ENCODE results near the gene REN. TPM values are rescaled to one million over a fixed set of nuclear protein-coding genes. Genes with fewer than 3 reads are reported as not detected.

Gene REN
- total RNA-seq, 3 donors from 2014 or later (not counting 1 experiment from before 2014, with no cell fraction given): not detected

GRCh38 chr1:204155881-204156280, 10.3 kb downstream of the REN start:
- Histone ChIP-seq H3K27me3 (ENCODE audit: control insufficient read depth, insufficient read depth, low read length) (no peaks in the 10 kb centered on the region), H3K27ac (ENCODE audit: low read length) (no peak overlapping the region), H3K36me3 (ENCODE audit: control insufficient read depth, insufficient read depth, low read length) (no peaks in the 10 kb centered on the region), H3K4me3 (ENCODE audit: low read length) (no peak overlapping the region), H3K4me1 (ENCODE audit: control insufficient read depth, insufficient read depth, low read length) (peaks cover 15% of the 10 kb centered on the region), H3K9me3 (ENCODE audit: control insufficient read depth, insufficient read depth, low read length) (no peaks in the 10 kb centered on the region)
- intact Hi-C loops (cut with micrococcal nuclease): no loop called here
- Mint-ChIP-seq H3K27ac (no peak overlapping the region), H3K4me3 (no peak overlapping the region), H3K36me3 (no peaks in the 10 kb centered on the region), H3K9me3 (no peaks in the 10 kb centered on the region), H3K4me1 (peaks cover 0 to 4% of the 10 kb centered on the region in 2 donors), H3K27me3 (ENCODE audit: low read depth in 2 of 2) (peaks cover 0 to 8% of the 10 kb centered on the region in 2 donors)
- ATAC-seq (no peak), DNase-seq (no peak)
- TF ChIP-seq, protein P1, sequence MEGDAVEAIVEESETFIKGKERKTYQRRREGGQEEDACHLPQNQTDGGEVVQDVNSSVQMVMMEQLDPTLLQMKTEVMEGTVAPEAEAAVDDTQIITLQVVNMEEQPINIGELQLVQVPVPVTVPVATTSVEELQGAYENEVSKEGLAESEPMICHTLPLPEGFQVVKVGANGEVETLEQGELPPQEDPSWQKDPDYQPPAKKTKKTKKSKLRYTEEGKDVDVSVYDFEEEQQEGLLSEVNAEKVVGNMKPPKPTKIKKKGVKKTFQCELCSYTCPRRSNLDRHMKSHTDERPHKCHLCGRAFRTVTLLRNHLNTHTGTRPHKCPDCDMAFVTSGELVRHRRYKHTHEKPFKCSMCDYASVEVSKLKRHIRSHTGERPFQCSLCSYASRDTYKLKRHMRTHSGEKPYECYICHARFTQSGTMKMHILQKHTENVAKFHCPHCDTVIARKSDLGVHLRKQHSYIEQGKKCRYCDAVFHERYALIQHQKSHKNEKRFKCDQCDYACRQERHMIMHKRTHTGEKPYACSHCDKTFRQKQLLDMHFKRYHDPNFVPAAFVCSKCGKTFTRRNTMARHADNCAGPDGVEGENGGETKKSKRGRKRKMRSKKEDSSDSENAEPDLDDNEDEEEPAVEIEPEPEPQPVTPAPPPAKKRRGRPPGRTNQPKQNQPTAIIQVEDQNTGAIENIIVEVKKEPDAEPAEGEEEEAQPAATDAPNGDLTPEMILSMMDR (IDR thresholded peaks at IDR 0.05): no peak
- WGBS (ENCODE audit: insufficient coverage): 85% methylated on average over 10 of the region's 10 CpGs

GRCh38 chr1:204154568-204155255, 11.4 kb downstream of the REN start:
- no peaks in the 10 kb centered on the region for H3K36me3 ChIP-seq (ENCODE audit: control insufficient read depth, insufficient read depth, low read length)
- DNase-seq (no peak), ATAC-seq (no peak)
- no peak overlapping the region for H3K27ac ChIP-seq (ENCODE audit: low read length)
- Mint-ChIP-seq H3K4me1 (peaks cover 0 to 4% of the 10 kb centered on the region in 2 donors), H3K4me3 (no peak overlapping the region), H3K9me3 (no peaks in the 10 kb centered on the region), H3K27ac (no peak overlapping the region), H3K36me3 (no peaks in the 10 kb centered on the region), H3K27me3 (ENCODE audit: low read depth in 2 of 2) (peaks cover 0 to 8% of the 10 kb centered on the region in 2 donors)
- TF ChIP-seq, protein P1 (IDR thresholded peaks at IDR 0.05): no peak
- 94% methylated on average over 15 of the region's 15 CpGs for WGBS (ENCODE audit: insufficient coverage)
- no peak overlapping the region for H3K4me3 ChIP-seq (ENCODE audit: low read length)
- no peaks in the 10 kb centered on the region for H3K27me3 ChIP-seq (ENCODE audit: control insufficient read depth, insufficient read depth, low read length)
- H3K4me1 ChIP-seq (ENCODE audit: control insufficient read depth, insufficient read depth, low read length): peaks cover 17% of the 10 kb centered on the region
- intact Hi-C loops (cut with micrococcal nuclease): no loop called here
- no peaks in the 10 kb centered on the region for H3K9me3 ChIP-seq (ENCODE audit: control insufficient read depth, insufficient read depth, low read length)

DNA sequence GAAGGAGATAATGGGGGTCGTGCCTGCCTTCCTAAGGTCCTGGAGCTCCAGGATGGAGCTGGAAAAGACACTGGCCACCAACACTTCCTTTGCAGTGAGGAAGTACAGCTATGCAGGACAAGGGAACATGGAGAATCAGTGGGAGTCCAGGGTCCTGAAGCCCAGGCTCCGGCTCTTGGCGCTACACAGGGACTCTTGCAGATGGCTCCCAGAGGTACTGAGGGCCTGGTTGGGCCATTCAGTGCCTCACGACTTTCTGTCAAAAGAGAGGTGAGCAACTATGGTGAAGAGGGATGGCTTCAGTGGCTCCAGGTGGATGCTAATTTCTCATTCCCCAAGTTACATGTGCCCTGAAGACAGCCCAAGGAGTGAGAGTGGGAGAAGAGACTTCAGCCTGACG, 12.5 kb downstream of the REN start:
- Histone ChIP-seq H3K9me3 (ENCODE audit: control insufficient read depth, insufficient read depth, low read length) (no peaks in the 10 kb centered on the region), H3K4me1 (ENCODE audit: control insufficient read depth, insufficient read depth, low read length) (peaks cover 17% of the 10 kb centered on the region), H3K36me3 (ENCODE audit: control insufficient read depth, insufficient read depth, low read length) (no peaks in the 10 kb centered on the region), H3K27me3 (ENCODE audit: control insufficient read depth, insufficient read depth, low read length) (no peaks in the 10 kb centered on the region), H3K4me3 (ENCODE audit: low read length) (no peak overlapping the region), H3K27ac (ENCODE audit: low read length) (no peak overlapping the region)
- intact Hi-C loops (cut with micrococcal nuclease): no loop called here
- DNase-seq (no peak), ATAC-seq (no peak)
- H3K27ac Mint-ChIP-seq: no peak overlapping the region
- WGBS (ENCODE audit: insufficient coverage): 96% methylated on average over 5 of the region's 5 CpGs
- TF ChIP-seq, protein P1 (IDR thresholded peaks at IDR 0.05): no peak
- peaks cover 0 to 8% of the 10 kb centered on the region in 2 donors for H3K27me3 Mint-ChIP-seq (ENCODE audit: low read depth in 2 of 2)
- H3K4me1 Mint-ChIP-seq: peaks cover 0 to 4% of the 10 kb centered on the region in 2 donors
- no peaks in the 10 kb centered on the region for H3K36me3 Mint-ChIP-seq
- no peak overlapping the region for H3K4me3 Mint-ChIP-seq
- no peaks in the 10 kb centered on the region for H3K9me3 Mint-ChIP-seq
